ENCODE measurements around the gene TTN. TPM values are rescaled to one million over a fixed set of nuclear protein-coding genes. Genes with fewer than 3 reads are reported as not detected.

Gene TTN
- polyA plus RNA-seq (2013, experiment 1 of 2), result 0.52 TPM
- polyA plus RNA-seq (2013, experiment 2 of 2), result 0.56 TPM

DNA sequence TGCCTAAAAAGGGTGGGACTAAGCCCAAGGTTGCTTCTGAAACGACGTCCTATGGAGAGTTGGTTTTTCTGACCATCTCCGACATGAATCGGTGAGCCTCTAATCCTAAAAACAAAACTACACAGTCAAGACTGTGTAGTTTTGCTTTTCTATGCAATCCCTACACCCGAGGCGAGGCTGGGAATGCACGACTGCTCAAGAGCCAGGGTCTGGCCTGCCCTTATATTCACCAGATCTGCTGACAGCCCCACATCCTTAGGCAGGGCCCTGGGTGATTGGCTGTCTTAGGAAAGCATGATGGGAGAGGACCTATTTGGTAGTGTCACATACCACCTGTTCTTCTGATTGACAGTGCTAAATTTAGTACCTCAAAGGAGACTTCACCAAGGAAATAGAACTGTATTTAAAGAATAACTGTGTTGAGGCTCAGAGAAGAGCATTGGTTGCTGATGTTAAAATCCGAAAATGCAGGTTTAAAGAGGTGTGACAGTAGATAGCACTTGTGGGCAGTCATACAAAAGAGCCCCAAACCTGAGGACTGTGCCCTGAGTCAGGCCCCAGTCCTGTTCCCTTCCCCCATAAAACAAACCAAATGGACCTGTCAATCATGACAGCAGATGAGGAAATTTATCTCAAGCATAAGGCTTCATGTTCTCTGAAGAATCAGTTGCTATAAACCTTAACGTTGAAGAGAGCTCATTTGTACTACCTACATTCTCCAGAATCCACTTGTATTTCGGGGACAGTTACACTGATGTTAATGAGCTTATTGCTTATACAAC is at the start of gene TTN:
Gene TTN, minus strand, starts transcription at position 197 of the 782 bp plus-strand sequence. CDS start 2,781 bp downstream, outside the sequence.
- no peak within 1 kb of the TSS for H3K27ac ChIP-seq (ENCODE audit: low read depth, low read length, severe bottlenecking)
- no peaks in the 10 kb centered on the region for H3K4me1 ChIP-seq (ENCODE audit: control insufficient read depth, insufficient read depth, low read length, poor library complexity, severe bottlenecking)
- WGBS, 2 experiments (ENCODE audit: insufficient coverage in 2 of 2), result 89 to 93% methylated on average over 4 of the region's 10 CpGs
- H3K9me3 ChIP-seq (ENCODE audit: control insufficient read depth, low read length), result no peaks in the 10 kb centered on the region
- H3K4me3 ChIP-seq (ENCODE audit: extremely low read depth, insufficient read depth, low read length, poor library complexity, severe bottlenecking), result no peak within 1 kb of the TSS
- no peaks in the 10 kb centered on the region for H3K36me3 ChIP-seq (ENCODE audit: control insufficient read depth, insufficient read depth, low read length)

DNA sequence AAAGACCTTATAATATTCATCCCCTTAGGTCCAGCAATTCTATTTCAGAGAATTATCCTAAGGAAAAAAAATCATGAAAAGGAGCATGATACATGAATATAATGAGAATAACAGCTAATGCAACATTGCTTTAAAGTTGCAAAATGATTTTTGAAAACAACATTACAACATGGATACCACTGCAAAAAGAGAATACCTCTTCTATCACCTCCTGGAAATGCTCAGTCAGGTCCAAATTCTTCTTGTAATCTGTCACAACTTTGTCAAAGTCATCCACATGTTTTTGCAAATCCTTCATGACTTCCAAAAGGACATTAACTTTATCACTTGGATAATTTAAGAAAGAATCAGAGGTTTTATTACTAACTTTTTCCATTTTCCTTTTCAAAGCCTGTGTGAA is 47.9 kb upstream of the TTN start:
- Histone ChIP-seq H3K36me3 (ENCODE audit: control insufficient read depth, insufficient read depth, low read length) (no peaks in the 10 kb centered on the region), H3K27ac (ENCODE audit: low read depth, low read length, severe bottlenecking) (no peak overlapping the region), H3K4me1 (ENCODE audit: control insufficient read depth, insufficient read depth, low read length, poor library complexity, severe bottlenecking) (no peaks in the 10 kb centered on the region)

DNA sequence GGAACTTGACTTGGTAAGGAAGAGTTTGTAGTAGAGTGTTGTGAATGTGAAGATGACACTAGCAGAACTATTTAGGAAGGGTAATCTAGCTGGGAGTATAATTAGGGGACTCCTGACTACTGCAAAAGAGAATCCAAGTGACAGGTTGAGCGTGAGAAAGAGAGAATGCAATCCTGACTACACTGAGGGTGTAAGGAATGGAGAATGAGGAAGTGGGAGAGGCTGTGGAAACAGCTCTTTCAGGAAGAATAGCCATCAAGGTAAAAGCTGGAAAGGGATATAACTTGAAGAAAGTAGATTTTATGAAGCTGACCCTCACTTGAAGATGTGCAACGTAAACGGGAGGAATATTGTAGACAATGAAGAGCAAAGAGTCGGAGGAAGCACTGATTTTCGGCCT is 41.1 kb upstream of the TTN start:
- H3K27ac ChIP-seq (ENCODE audit: low read depth, low read length, severe bottlenecking), result no peak overlapping the region
- WGBS, 2 experiments (ENCODE audit: insufficient coverage in 2 of 2), result 95% methylated on average over 5 of the region's 5 CpGs
- H3K9me3 ChIP-seq (ENCODE audit: control insufficient read depth, low read length), result no peaks in the 10 kb centered on the region
- peaks cover 6% of the 10 kb centered on the region for H3K4me1 ChIP-seq (ENCODE audit: control insufficient read depth, insufficient read depth, low read length, poor library complexity, severe bottlenecking)
- H3K4me3 ChIP-seq (ENCODE audit: extremely low read depth, insufficient read depth, low read length, poor library complexity, severe bottlenecking), result no peak overlapping the region
- no peaks in the 10 kb centered on the region for H3K36me3 ChIP-seq (ENCODE audit: control insufficient read depth, insufficient read depth, low read length)

More for the DNA sequence above, 47.9 kb upstream of the TTN start:
- Histone ChIP-seq H3K4me3 (ENCODE audit: extremely low read depth, insufficient read depth, low read length, poor library complexity, severe bottlenecking) (no peak overlapping the region), H3K9me3 (ENCODE audit: control insufficient read depth, low read length) (no peaks in the 10 kb centered on the region)

DNA sequence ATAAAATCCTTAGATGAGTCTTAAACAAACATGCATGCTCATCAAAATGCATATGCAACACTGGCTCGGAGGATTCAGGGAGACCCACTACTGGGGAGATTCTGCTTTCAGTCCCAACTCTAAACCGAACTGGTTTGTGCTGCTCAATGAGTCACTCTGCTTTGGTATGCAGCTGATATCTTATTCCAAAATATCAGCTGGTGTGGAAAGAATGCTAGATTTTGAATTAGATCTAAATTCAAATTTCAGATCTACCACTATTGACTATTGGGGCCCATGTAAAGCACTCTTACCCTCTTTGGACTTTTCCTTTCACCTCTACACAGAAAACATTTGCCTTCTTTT is 39.2 kb upstream of the TTN start:
- Histone ChIP-seq H3K27ac (ENCODE audit: low read depth, low read length, severe bottlenecking) (no peak overlapping the region), H3K36me3 (ENCODE audit: control insufficient read depth, insufficient read depth, low read length) (no peaks in the 10 kb centered on the region), H3K4me1 (ENCODE audit: control insufficient read depth, insufficient read depth, low read length, poor library complexity, severe bottlenecking) (peaks cover 6% of the 10 kb centered on the region), H3K4me3 (ENCODE audit: extremely low read depth, insufficient read depth, low read length, poor library complexity, severe bottlenecking) (no peak overlapping the region), H3K9me3 (ENCODE audit: control insufficient read depth, low read length) (no peaks in the 10 kb centered on the region)
- WGBS, 2 experiments (ENCODE audit: insufficient coverage in 2 of 2), result 60 to 82% methylated on average over 2 of the region's 2 CpGs

DNA sequence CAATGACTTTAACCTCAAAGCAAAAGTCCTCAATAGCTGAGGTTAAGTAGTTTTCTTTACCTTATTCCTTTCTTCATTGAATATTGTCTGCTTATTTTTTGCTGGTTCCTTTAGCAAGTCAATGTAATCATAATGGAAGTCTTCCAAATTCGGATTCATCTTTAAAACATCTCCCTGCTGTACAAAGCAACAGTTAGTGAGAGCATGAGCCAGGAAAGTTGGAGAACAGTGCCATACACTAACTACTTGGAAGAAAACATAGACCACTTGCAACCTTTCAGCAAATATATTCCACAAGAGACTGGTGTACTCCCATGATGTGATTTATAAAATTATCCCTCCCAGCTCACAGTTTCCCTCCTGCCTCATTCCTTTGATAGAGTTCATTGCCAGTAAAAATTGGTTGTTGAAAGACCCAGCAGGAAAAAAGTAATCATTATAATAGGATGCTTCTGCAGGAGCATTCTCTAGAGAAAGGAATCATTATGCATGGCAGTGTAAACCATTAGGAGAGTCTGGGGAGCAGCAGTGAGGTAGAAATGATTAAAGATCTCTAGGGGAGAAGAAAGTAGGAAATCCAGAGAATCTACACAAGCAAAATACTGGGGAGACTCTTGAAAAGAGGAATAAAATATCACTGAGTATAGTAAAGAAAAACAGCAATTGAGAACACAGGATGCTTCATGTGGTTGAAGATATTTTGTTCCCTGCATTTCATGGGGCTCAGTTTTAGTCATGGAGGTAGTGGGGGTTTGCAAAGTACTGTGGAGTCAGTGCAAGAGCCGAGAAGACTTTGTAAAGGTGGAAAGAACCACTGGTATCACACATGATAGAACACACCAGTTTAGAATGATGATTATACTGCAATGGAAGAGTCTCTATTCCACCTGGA is 38.6 kb upstream of the TTN start:
- 100% methylated on average over 1 of the region's 2 CpGs; no CpG with 5 or more reads in 1 of the 2 experiments for WGBS, 2 experiments (ENCODE audit: insufficient coverage in 2 of 2)

DNA sequence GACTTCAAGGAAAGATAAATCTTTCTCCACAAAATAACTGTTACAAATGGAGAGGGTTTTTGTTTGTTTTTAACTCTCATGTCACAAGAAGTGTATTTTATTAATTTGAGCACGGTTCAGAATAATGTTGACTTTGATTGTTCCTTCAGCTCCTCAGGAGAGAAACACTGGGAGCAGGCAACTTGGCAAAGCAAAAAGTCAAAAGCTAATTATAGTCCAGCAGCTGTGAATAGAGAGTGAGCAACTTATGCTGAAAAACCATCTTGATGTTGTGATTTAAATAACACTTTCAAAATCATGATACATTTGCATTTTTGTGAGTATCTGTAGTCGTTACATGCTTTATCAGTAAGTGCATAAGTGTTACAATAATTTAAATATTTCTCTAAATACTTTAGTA is 37.5 kb upstream of the TTN start:
- Histone ChIP-seq H3K9me3 (ENCODE audit: control insufficient read depth, low read length) (no peaks in the 10 kb centered on the region), H3K4me3 (ENCODE audit: extremely low read depth, insufficient read depth, low read length, poor library complexity, severe bottlenecking) (no peak overlapping the region), H3K36me3 (ENCODE audit: control insufficient read depth, insufficient read depth, low read length) (no peaks in the 10 kb centered on the region), H3K4me1 (ENCODE audit: control insufficient read depth, insufficient read depth, low read length, poor library complexity, severe bottlenecking) (peaks cover 6% of the 10 kb centered on the region), H3K27ac (ENCODE audit: low read depth, low read length, severe bottlenecking) (no peak overlapping the region)
- 82% methylated on average over 1 of the region's 2 CpGs; no CpG with 5 or more reads in 1 of the 2 experiments for WGBS, 2 experiments (ENCODE audit: insufficient coverage in 2 of 2)

More for the DNA sequence above, 38.6 kb upstream of the TTN start:
- Histone ChIP-seq H3K36me3 (ENCODE audit: control insufficient read depth, insufficient read depth, low read length) (no peaks in the 10 kb centered on the region), H3K4me1 (ENCODE audit: control insufficient read depth, insufficient read depth, low read length, poor library complexity, severe bottlenecking) (peaks cover 6% of the 10 kb centered on the region), H3K9me3 (ENCODE audit: control insufficient read depth, low read length) (no peaks in the 10 kb centered on the region), H3K27ac (ENCODE audit: low read depth, low read length, severe bottlenecking) (no peak overlapping the region), H3K4me3 (ENCODE audit: extremely low read depth, insufficient read depth, low read length, poor library complexity, severe bottlenecking) (no peak overlapping the region)

DNA sequence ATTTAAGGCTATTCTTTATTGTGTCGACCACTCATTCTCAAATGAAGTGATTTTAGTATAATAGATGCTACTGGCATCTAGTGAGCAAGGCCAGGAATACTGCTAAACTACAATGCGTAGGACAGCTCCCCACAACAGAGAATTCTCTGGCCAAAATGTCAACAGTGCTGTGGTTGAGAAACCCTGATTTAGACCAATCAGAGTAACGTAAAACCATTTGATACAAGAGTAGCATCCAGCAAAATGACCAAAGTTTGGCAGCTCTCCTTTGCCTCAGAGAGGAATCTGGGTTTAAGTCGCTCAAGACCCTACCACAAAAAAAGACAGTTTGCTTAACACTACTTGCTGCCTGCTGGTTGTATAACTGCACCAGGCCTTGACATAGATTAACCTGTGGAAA is 37.0 kb upstream of the TTN start:
- Histone ChIP-seq H3K9me3 (ENCODE audit: control insufficient read depth, low read length) (no peaks in the 10 kb centered on the region), H3K27ac (ENCODE audit: low read depth, low read length, severe bottlenecking) (no peak overlapping the region), H3K4me1 (ENCODE audit: control insufficient read depth, insufficient read depth, low read length, poor library complexity, severe bottlenecking) (peaks cover 6% of the 10 kb centered on the region), H3K4me3 (ENCODE audit: extremely low read depth, insufficient read depth, low read length, poor library complexity, severe bottlenecking) (no peak overlapping the region), H3K36me3 (ENCODE audit: control insufficient read depth, insufficient read depth, low read length) (no peaks in the 10 kb centered on the region)
- 89 to 100% methylated on average over 2 to 3 of the region's 4 CpGs for WGBS, 2 experiments (ENCODE audit: insufficient coverage in 2 of 2)

DNA sequence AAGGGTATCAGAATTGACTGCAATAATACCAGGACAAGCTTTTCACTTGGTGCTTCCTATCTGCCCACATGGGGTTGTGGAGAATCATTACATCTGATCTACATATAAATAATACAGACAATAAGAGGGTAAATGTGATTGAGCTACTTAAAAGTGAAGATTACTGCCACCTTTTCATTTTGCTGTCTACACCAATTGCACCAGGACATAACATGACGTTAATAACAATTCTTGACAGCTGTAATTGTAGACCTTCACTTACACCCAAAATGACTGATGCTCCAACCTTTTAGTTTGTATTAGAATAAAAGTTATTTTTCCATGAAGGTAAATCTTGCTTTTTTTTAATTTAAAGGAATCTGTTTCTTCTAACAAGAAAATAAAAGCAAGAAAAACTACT is 36.5 kb upstream of the TTN start:
- H3K9me3 ChIP-seq (ENCODE audit: control insufficient read depth, low read length), result no peaks in the 10 kb centered on the region
- no peak overlapping the region for H3K4me3 ChIP-seq (ENCODE audit: extremely low read depth, insufficient read depth, low read length, poor library complexity, severe bottlenecking)
- no peaks in the 10 kb centered on the region for H3K36me3 ChIP-seq (ENCODE audit: control insufficient read depth, insufficient read depth, low read length)
- WGBS, 2 experiments (ENCODE audit: insufficient coverage in 2 of 2), result no CpG with 5 or more reads among the region's 1 CpG
- H3K27ac ChIP-seq (ENCODE audit: low read depth, low read length, severe bottlenecking), result no peak overlapping the region
- peaks cover 6% of the 10 kb centered on the region for H3K4me1 ChIP-seq (ENCODE audit: control insufficient read depth, insufficient read depth, low read length, poor library complexity, severe bottlenecking)

DNA sequence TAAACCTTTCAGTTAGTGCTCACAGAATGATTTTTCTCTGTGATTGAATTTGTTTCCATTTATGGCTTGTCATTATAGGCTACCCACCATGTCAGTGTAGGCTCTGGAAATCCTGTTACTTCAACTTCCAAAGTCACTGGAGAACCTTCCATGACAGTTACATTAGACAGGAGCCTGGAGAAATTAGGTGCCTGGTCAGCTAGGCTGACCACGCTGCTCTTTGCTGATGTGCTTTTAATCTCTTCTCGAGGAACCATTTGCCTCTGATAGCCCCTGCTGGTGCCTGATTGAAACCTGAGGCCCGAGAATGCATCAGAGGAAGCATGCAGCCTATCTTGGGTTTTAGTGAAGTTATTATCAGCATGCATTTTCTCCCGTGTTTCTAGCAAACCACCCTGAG is 29.6 kb upstream of the TTN start:
- WGBS, 2 experiments (ENCODE audit: insufficient coverage in 2 of 2), result 27 to 42% methylated on average over 3 to 4 of the region's 4 CpGs

DNA sequence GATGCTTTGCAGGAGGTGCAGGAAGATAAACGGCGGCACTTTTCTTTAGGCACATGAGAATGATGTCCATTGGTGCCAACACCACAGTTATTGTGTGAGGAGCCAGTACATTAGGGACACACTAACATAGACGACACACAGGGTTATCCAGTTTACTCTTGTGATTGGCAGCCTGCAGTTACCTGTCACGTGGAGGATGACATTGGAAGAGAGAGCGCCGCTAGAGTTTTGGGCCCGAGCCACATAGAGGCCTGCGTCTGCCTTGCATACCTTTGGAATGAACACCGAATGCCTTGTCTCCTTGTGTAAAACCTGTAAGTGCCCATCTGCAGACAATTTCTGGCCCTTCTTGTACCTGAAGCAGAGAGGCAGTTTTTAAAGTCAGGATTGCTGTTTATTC is 26.9 kb upstream of the TTN start:
- no peaks in the 10 kb centered on the region for H3K36me3 ChIP-seq (ENCODE audit: control insufficient read depth, insufficient read depth, low read length)
- H3K27ac ChIP-seq (ENCODE audit: low read depth, low read length, severe bottlenecking), result no peak overlapping the region
- no peaks in the 10 kb centered on the region for H3K9me3 ChIP-seq (ENCODE audit: control insufficient read depth, low read length)
- no peak overlapping the region for H3K4me3 ChIP-seq (ENCODE audit: extremely low read depth, insufficient read depth, low read length, poor library complexity, severe bottlenecking)
- 87 to 89% methylated on average over 8 to 9 of the region's 9 CpGs for WGBS, 2 experiments (ENCODE audit: insufficient coverage in 2 of 2)
- no peaks in the 10 kb centered on the region for H3K4me1 ChIP-seq (ENCODE audit: control insufficient read depth, insufficient read depth, low read length, poor library complexity, severe bottlenecking)

More for the DNA sequence above, 29.6 kb upstream of the TTN start:
- H3K36me3 ChIP-seq (ENCODE audit: control insufficient read depth, insufficient read depth, low read length), result no peaks in the 10 kb centered on the region
- no peak overlapping the region for H3K27ac ChIP-seq (ENCODE audit: low read depth, low read length, severe bottlenecking)
- H3K4me3 ChIP-seq (ENCODE audit: extremely low read depth, insufficient read depth, low read length, poor library complexity, severe bottlenecking), result no peak overlapping the region
- H3K9me3 ChIP-seq (ENCODE audit: control insufficient read depth, low read length), result no peaks in the 10 kb centered on the region
- no peaks in the 10 kb centered on the region for H3K4me1 ChIP-seq (ENCODE audit: control insufficient read depth, insufficient read depth, low read length, poor library complexity, severe bottlenecking)
